Stomach smooth muscle (tissue), 2 donors: ENCODE results near the gene ABCA2.

Source experiments
- H3K27ac ChIP-seq: one replicate; pipeline ENCODE4 v1.7.0; 2013; ENCODE audit warnings: mild to moderate bottlenecking, low read length, inconsistent platforms
- H3K27me3 ChIP-seq, 2 donors: one replicate each; pipeline ENCODE4 v1.7.0; 2013; ENCODE audit warnings: low read length in 2 of 2; ENCODE audit not compliant: insufficient read depth in 2 of 2, control insufficient read depth in 1 of 2
- H3K36me3 ChIP-seq, 2 donors: one replicate each; pipeline ENCODE4 v1.7.0; 2013; ENCODE audit warnings: low read length in 2 of 2; ENCODE audit not compliant: control insufficient read depth in 2 of 2, insufficient read depth in 2 of 2
- H3K4me1 ChIP-seq: one replicate; pipeline ENCODE4 v1.7.0; 2013; ENCODE audit warnings: low read length; ENCODE audit not compliant: control insufficient read depth, insufficient read depth
- H3K4me3 ChIP-seq, 2 donors: one replicate each; pipeline ENCODE4 v1.7.0; 2013; ENCODE audit warnings: low read length in 2 of 2
- H3K9ac ChIP-seq, 2 donors: one replicate each; pipeline ENCODE4 v1.7.0; 2013; ENCODE audit warnings: low read length in 2 of 2, mild to moderate bottlenecking in 1 of 2
- H3K9me3 ChIP-seq, 2 donors: one replicate each; pipeline ENCODE4 v1.7.0; 2013; ENCODE audit warnings: low read length in 2 of 2; ENCODE audit not compliant: control insufficient read depth in 2 of 2
- donor health status: healthy.
- donor health status: Pancreatic carcinoma.

The ABCA2 gene

GRCh38 chr9:137051145-137051724 is 23.2 kb upstream of the ABCA2 start:
- H3K9me3 ChIP-seq, result no peaks in the 10 kb centered on the region
- peaks cover 44 to 63% of the 10 kb centered on the region in 2 donors for H3K27me3 ChIP-seq
- no peak overlapping the region for H3K27ac ChIP-seq
- no peaks in the 10 kb centered on the region for H3K36me3 ChIP-seq
- H3K4me3 ChIP-seq, result no peak overlapping the region
- no peak overlapping the region for H3K9ac ChIP-seq
- peaks cover 44% of the 10 kb centered on the region for H3K4me1 ChIP-seq

DNA sequence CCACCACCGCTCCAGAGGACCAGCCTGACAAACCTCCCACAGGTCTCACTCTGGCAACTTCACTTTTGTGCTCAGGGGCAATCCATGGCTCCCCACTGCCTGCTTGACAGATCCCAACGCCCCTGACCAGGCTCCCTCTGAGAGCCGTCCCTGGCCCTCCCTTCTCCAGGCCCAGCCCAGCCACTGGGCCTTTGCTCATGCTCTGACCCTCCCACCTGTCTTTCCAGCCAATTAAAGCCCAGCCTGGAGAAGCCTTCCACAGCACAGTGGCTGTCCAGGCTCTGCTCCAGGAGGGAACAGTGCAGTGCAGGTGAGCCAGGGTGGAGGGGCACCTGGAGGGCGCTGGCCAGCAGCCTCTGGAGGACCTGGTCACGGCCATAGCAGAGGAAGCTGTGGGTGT is 22.5 kb upstream of the ABCA2 start:
- no peaks in the 10 kb centered on the region for H3K9me3 ChIP-seq
- peaks cover 44 to 63% of the 10 kb centered on the region in 2 donors for H3K27me3 ChIP-seq
- no peaks in the 10 kb centered on the region for H3K36me3 ChIP-seq
- no peak overlapping the region for H3K4me3 ChIP-seq
- H3K9ac ChIP-seq, result no peak overlapping the region
- peaks cover 42% of the 10 kb centered on the region for H3K4me1 ChIP-seq
- no peak overlapping the region for H3K27ac ChIP-seq

DNA sequence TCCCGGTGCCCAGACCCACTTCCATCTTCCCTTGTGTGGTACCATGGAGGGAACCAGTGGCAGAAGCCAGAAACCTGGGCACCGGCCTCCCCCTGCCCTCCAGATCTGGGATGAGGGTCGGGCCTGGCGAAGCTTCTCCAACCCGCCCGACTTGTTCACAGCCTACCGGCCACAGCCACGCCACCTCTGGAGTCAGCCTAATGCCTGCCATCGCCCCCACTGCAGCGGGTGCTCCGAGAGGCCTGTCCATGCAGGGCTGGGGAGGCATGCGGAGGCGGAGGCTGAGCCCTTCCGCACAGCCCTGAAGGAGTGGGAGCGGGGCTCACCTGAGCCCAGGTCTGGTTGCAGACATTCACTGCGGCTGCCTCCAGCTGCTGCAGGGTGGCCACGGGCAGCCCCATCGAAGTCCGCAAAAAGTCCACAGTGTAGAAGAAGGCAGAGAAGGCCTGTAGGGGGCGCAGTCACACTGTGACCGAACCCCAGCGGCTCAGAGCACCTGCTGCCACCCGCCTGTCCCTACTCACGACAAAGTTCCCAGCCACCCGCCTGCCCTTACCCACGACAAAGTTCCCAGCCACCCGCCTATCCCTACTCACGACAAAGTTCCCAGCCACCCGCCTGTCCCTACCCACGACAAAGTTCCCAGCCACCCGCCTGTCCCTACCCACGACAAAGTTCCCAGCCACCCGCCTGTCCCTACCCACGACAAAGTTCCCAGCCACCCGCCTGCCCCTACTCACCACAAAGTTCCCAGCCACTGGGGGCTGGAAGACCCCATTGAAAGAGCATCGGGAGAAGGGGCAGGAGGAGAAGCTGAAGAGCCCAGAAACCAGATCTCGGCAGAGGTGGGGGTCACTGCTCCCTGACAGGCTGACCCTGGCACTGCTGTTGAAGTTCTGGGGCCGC is 21.8 kb upstream of the ABCA2 start:
- H3K9ac ChIP-seq, result no peak overlapping the region
- no peaks in the 10 kb centered on the region for H3K36me3 ChIP-seq
- H3K4me1 ChIP-seq, result peaks cover 40% of the 10 kb centered on the region
- H3K9me3 ChIP-seq, result no peaks in the 10 kb centered on the region
- H3K27ac ChIP-seq, result no peak overlapping the region
- H3K27me3 ChIP-seq, result peaks cover 44 to 63% of the 10 kb centered on the region in 2 donors
- H3K4me3 ChIP-seq, result no peak overlapping the region

GRCh38 chr9:137048655-137049543 is 20.9 kb upstream of the ABCA2 start:
- Histone ChIP-seq H3K4me3 (no peak overlapping the region), H3K9me3 (no peaks in the 10 kb centered on the region), H3K27me3 (peaks cover 44 to 63% of the 10 kb centered on the region in 2 donors), H3K9ac (no peak overlapping the region), H3K36me3 (no peaks in the 10 kb centered on the region), H3K27ac (no peak overlapping the region), H3K4me1 (peaks cover 40% of the 10 kb centered on the region)

GRCh38 chr9:137046088-137046787 is 18.2 kb upstream of the ABCA2 start, which contains the start of gene NPDC1:
TSS of gene NPDC1 (minus strand) at chr9:137046177. CDS start at chr9:137045989, 188 bp downstream.
- Histone ChIP-seq H3K4me1 (peaks cover 29% of the 10 kb centered on the region), H3K9me3 (no peaks in the 10 kb centered on the region), H3K36me3 (no peaks in the 10 kb centered on the region), H3K9ac (peak within 1 kb of the TSS; percentile 59 to 66), H3K4me3 (peak within 1 kb of the TSS; percentile 69 to 78), H3K27me3 (peaks cover 31 to 39% of the 10 kb centered on the region in 2 donors), H3K27ac (peak within 1 kb of the TSS; percentile 24)

- Histone ChIP-seq H3K9me3 (no peaks in the 10 kb centered on the region), H3K27ac (peak overlapping the region; percentile 24), H3K9ac (peak overlapping the region; percentile 59 to 66), H3K27me3 (peaks cover 25 to 32% of the 10 kb centered on the region in 2 donors), H3K36me3 (no peaks in the 10 kb centered on the region), H3K4me3 (peak overlapping the region; percentile 69 to 78), H3K4me1 (peaks cover 29% of the 10 kb centered on the region)
Observed at GRCh38 chr9:137045294-137046087, 17.5 kb upstream of the ABCA2 start.

DNA sequence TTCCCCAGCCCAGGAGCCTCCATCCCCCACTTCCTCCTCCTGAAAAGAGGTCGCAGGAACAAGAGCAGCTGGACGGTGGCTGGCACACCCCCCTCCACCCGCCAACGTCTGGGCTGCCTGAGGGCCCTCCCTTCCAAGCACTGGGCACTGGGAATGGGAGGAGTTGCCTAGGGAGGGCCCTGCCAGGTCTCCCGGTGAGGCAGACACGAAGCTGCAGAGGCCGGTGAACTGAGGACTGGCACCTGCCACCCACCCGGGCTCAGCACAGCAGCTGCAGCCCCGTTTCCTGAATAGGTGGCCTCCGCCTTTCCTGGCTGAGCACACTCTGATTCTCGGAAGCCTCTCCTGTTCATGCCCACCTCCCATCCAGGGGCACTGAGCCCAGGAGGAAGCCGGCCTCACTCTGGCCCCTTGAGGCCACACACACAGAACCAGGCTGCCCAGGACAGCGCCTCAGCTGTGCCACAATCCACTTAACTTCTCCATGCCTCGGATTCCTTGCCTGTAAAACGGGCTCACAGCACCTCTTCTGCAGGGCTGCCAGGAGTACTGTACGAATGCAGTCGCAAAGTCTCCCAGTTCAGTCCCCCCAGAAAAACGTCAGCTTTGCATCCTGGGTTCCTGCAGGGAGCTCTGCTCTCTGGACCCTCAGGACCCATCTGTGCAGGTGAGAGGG is 16.6 kb upstream of the ABCA2 start:
- no peaks in the 10 kb centered on the region for H3K9me3 ChIP-seq
- peak overlapping the region; percentile 46 for H3K27ac ChIP-seq
- peaks cover 29% of the 10 kb centered on the region for H3K4me1 ChIP-seq
- peaks cover 20 to 23% of the 10 kb centered on the region in 2 donors for H3K27me3 ChIP-seq
- H3K9ac ChIP-seq, result peak overlapping the region; percentile 59 to 66
- H3K4me3 ChIP-seq, result peak overlapping the region; percentile 65 to 78
- peaks cover 2% of the 10 kb centered on the region in 2 donors for H3K36me3 ChIP-seq

DNA sequence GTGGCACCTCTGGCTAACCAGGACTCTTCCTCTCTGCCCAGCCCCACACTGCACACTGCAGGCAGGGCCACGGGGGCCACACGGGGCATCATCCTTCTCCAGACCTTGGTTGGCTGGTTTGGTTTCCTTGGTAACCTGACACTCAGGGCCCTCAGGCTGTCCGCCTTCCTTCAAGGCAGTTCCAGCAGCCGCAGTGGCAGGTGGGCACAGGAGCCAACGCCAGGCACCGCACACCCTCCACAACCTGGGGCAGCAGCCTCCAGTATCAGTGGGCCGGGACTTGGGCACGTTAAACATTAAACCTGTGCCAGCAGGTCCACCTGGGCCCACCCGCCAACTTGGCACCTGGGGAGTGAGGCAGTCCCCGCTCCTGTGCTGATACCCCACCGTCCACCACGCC is 16.0 kb upstream of the ABCA2 start:
- Histone ChIP-seq H3K4me3 (peak overlapping the region in 1 of 2 donors; percentile 78), H3K27ac (peak overlapping the region; percentile 46), H3K9me3 (no peaks in the 10 kb centered on the region), H3K9ac (no peak overlapping the region), H3K4me1 (peaks cover 27% of the 10 kb centered on the region), H3K27me3 (peaks cover 13 to 17% of the 10 kb centered on the region in 2 donors), H3K36me3 (peaks cover 6 to 8% of the 10 kb centered on the region in 2 donors)
